GM18861 (cell line): ENCODE data around the gene DCLK1.

ENCODE experiments used
- ATAC-seq: cut with Tn5 transposase; IDR thresholded peaks from one replicate; pipeline ENCODE4 v1.9.1; 2021; ENCODE audit not compliant: unreplicated experiment

DCLK1 gene

DNA sequence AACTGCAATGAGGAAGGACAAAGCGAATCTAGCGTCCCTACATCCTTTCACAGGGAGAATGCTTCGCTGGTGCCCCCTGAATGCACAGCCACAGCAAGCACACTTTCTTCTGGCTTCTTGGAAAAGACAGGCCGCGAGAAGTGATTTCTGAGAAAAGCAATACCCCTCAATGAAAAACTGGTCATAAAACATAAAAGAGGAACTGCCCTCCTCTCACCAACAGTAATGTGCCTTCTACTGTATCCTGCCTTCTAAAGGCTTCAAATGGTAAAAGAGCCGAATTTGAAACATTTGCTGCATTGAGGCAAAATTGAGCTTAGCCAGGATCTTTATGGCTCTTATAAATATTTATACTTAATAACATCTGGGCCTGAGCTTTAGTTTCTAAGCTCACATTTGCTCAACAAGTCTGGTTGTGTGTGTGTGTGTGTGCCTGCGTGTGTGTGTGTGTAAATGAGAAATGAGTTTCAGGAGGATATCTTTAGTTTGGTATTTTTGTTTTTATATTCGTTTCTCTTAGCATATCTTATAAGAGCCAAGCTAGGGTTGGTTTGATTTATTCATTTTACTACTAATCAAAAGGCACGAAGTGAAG lies 408.6 kb downstream of the DCLK1 start:
- no peak for ATAC-seq

DNA sequence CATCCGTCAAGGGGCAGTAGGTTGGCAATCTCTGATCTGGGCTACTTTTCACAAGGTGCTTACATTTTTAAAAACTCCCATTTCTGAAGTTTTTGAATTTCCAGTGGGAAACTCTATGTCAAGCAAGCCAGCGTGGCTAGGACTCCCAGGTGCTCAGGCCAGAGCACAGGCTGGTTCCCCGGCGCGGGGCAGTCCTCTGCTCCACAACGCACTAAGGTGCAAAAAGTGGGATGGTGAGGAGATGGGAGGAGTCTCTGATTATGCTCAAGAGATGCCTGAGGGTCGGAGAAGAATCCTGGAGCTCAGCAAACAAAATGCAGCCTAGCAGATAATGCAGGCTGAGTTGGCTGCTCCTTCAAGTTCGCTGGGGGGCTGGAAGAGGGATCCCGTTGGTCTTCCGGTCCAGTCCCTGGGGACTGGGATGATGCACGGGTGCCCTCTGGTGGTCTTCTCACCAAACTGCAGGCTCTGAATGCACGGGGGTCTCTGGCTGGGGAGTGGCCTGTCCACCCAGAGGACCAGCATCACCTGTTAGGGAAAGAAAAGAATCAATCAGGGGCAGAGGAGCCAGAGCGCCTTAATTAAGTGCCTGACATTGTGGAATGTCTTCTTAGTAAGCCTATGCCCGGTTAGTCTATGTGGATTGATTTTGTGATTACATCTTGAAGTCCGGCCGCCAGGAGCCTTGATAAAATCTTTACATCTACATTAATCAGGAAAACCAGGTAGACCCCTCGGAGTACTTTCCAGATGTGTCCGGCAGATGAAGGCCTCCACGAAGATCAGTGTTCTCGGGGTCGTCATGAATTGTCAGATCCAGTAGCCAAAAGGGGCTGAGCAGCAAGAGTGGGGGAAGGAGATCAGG lies 410.3 kb downstream of the DCLK1 start:
- ATAC-seq, result no peak

DNA sequence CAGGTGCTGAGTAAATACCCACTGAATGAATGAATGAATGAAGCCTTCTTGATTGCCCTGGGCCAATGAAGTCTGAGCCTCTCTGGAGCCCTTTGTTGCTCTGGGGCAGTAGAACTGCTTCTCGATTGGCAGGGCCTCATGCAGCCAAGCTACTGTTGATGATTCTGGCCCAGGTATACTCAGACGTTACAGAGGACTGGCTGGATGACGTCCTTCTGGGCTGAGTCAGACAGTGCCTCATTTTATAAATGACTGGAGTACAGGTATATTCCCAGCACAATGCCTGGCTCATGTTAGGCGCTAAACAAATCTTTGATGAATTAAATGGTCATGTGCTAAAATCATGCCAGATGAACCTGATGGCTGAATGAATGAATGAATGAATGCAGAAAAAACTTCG lies 410.9 kb downstream of the DCLK1 start:
- no peak for ATAC-seq
